Measurements from ENCODE around the gene ADGRA1.
"Not testable (repeated sequence)": the region's sequence is repeated elsewhere in the genome, so short reads cannot be mapped to it uniquely, and the experiment has no call there.

Gene ADGRA1

GRCh38 chr10:133166828-133167692, 79.3 kb downstream of the ADGRA1 start:
- DNase-seq: no peak

DNA sequence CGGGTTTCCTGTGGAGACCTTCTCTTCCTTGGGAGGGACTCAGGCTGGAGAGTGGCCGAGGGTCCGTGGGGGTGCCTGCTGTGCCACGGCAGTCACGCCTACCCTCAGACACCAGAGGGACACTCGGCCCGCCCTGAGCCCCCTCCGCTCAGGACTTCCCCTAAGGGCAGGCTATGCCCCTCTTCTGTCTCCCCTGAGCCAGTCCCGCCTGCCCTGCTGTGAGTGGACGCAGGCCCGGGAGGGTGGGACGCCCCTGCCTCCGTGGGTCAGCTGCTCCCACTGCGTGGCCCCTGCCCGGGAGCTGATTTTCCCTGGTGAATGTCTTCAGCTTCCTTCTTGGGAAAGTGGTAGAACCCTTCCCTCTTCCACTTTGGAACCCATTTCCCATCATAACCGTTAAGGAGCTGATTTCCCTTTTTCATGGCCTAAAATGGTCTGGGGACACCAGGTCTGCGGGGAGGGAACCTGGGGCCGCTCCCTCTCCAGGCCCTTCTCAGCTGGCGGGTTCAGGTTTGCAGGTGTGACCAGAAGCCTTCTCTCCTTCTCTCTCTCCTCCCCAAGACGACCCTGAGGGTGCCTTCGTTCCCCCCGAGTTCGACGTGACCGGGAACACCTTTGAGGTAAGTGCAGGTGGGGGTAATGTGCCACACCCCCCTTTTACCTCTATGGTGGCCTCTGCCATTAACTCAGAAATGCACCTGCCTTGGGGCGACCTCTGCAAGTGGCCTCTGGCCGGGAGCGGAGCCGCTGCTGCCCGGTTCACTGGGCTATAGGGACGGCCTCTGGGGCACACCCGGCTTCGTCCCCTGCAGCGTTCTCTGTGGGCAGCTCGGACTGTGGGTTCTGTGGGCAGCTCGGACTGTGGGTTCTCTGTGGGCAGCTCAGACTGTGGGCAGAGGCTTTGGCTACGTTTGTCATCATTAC, 80.2 kb downstream of the ADGRA1 start:
- DNase-seq: no peak

DNA sequence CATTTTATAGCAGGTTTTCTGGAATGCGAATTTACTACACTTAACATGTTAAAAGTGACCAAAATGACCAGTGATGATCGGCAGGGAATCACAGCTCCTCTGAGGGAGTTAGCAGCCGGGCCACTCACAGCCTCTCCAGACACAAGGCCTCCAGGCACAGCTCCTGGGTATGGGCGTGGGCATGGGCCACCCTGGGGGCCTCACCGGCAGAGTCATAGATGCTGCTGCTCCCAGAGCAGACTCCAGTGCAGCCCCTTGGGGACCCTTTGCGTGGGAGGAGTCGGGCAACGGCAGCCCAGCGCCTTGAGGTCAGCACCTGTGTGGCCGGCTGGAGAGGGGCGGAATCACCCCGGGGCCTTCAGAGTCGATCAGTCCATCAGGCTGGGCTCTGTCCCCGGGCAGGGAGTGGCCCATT, 80.9 kb downstream of the ADGRA1 start:
- DNase-seq: no peak

DNA sequence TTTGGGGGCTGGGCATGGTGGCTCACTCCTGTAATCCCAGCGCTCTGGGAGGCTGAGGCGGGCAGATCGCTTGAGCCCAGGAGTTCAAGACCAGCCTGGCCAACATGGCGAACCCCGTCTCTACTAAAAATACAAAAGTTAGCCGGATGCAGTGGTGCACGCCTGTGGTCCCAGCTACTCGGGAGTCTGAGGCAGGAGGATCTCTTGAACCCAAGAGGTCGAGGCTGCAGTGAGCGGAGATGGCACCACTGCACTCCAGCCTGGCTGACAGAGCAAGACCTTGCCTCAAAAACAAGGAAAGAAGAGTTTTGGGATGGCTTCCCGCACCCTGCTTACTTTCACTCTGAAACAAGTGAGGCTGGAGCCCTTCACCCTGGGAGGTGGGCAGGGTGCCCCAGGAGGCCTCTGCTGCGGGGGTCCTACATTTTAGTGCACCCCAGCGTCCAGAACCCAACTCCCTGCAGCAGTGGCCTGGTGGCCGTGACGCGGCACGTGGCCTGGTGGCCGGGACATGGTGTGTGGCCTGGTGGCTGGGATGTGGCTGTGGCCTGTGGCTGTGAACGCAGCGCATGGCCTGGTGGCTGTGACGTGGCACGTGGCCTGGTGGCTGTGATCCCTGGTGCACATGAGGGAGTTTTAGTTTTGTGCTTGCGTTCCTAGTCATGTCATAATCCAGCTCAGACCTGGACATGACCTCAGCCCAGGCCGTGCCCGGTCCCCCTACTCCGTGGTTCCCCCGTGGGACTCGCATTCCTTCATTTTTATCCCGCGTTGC, 81.6 kb downstream of the ADGRA1 start:
- no peak for DNase-seq

DNA sequence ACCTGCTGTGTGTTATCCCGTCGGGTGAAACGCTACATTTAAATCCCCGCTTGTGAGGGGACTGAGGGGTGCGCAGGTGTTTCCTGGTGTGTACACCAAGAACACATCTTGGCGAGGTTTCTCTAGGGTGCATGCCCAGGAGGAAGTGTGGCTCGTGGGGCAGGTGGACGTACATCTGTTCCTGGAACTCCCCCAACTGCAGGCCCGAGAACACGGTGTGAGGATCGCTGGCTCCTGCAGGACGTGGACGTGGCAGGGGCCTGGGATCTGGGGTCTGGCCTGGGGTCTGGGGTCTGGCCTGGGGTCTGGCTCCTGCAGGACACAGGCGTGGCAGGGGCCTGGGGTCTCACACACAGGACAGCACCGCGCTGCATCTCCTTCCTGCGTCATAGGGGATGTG, 82.4 kb downstream of the ADGRA1 start:
- DNase-seq: no peak

GRCh38 chr10:133173860-133174640, 86.3 kb downstream of the ADGRA1 start:
- DNase-seq: no peak

- DNase-seq: no peak
These were observed 87.1 kb downstream of the ADGRA1 start for GRCh38 chr10:133174689-133175263.

- DNase-seq: not testable (repeated sequence)
These were observed 87.9 kb downstream of the ADGRA1 start for GRCh38 chr10:133175624-133176023.

- DNase-seq: no peak
These were observed 88.8 kb downstream of the ADGRA1 start for GRCh38 chr10:133176546-133176945.

GRCh38 chr10:133177380-133178157, 89.8 kb downstream of the ADGRA1 start:
- no peak for DNase-seq

DNA sequence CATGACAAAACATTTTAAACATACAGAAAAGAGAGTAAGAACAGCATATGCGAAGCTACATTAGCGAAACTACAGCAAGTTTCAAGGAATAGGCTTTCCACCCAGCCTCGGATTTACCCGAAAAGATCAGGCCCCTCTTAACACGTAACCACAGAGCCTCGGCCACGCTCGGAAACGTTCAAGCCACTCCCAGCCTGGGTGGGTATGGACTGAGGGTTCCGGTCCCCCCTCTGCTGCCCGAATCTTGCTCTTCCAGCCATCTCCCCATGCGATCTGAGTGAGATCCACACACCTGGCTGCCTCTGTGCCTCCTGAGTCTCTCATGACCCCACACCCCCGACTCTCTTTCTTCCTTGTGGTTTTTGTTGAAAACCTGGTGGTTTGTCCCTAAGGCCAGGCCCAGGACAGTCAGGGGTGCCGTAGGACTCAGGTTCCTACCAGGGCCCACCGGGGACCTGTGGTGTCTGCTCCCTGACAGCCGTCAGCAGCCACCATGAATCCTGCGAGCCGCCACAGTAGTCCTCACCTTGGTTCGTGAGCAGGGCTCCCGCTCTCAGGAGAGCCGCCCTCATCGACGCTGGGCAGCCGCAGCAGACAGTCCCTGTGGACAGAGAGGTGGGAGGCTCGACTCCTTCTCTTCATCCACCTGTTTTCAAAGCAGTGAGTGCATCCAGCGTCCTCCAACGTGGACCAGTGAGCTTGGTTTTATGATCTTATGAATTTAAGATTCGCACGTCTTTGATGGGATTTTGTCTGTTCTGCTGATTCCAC, 90.8 kb downstream of the ADGRA1 start:
- DNase-seq: no peak

GRCh38 chr10:133179128-133179520, 91.4 kb downstream of the ADGRA1 start:
- no peak for DNase-seq

- no peak for DNase-seq
These were observed 91.9 kb downstream of the ADGRA1 start for GRCh38 chr10:133179651-133180050.

DNA sequence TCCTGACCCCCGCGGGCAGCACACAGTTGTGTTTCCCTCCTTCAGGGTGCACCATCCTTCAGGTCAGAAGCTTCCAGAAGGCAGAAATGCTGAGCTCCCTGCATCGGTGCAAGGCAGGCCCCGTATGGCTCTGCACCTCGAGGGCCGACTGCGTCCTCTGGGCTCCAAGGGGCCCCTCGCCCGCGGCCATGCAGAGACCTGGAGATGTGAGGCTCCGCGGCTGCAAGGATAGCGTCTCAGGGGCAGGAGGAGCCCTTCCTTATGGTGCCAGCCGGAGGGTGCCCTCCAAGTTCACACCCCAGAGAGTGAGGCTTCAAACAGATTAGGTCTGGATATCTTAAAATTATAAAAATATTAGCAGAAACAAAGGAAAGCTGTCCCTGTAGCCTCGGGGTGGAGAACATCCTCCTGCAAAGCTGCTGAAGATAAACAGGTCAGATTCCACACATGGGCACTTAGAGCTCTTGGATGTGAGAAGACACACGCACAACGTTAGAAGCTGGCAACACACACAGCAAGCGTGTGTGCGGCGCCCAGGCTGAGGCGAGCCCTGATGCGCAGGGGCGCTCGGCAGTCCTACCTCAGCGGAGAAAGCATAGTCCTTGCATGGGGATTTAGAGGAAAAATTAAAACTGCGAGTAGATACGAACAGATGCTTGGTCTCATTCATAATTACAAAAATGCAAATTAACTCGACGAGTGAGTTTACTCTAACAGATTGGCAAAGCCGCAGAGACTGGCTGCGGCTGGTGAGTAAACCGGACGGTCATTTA, 92.7 kb downstream of the ADGRA1 start:
- DNase-seq: no peak

GRCh38 chr10:133180965-133181639, 93.4 kb downstream of the ADGRA1 start:
- no peak for DNase-seq

All from T-helper 9 cell (primary cell).